T-cell (primary cell): ENCODE data around the gene HNRNPAB. TPM values are rescaled to one million over a fixed set of nuclear protein-coding genes. Genes with fewer than 3 reads are reported as not detected.
"Not testable (repeated sequence)": the region's sequence is repeated elsewhere in the genome, so short reads cannot be mapped to it uniquely, and the experiment has no call there.

ENCODE experiments used
- ATAC-seq, 4 experiments: fragments of 200-7000 bp in 3 of 4; fragments of 150-1000 bp in 1 of 4; cut with Tn5 transposase; replicated peaks in 1 of 4; 1 replicate in 3 of 4; 2 replicates in 1 of 4; pipeline ENCODE4 v1.10.0; 2021; ENCODE audit warnings: moderate library complexity in 3 of 4, mild to moderate bottlenecking in 2 of 4, moderate number of reproducible peaks in 1 of 4
- CTCF ChIA-PET, 2 donors: fragments of 300-600 bp; sonication (Branson Sonifier 250); formaldehyde crosslinking; loops; one replicate each; lab custom pipeline; 2022; ENCODE audit warnings: antibody characterized with exemption in 2 of 2; lab: Charles Lee
- POLR2A ChIA-PET, 2 donors: fragments of 300-600 bp; sonication (Branson Sonifier 250); formaldehyde crosslinking; loops; one replicate each; lab custom pipeline; 2022; ENCODE audit warnings: antibody characterized with exemption in 2 of 2; lab: Charles Lee
- DNase-seq, 35 experiments: peaks; one replicate each; pipeline versions ENCODE4 v3.0.0 to v3.0.0-alpha.2; 2013 to 2023
- H3K27ac ChIP-seq: one replicate; pipeline ENCODE4 v1.5.1; 2013; ENCODE audit warnings: low read length
- H3K27me3 ChIP-seq, 2 experiments: replicated peaks in 1 of 2; 1 replicate in 1 of 2; 2 replicates in 1 of 2; pipeline versions ENCODE4 v1.6.1 to v1.7.0; 2013; ENCODE audit warnings: low read length in 1 of 2, mixed read lengths in 1 of 2; ENCODE audit not compliant: control insufficient read depth in 2 of 2, insufficient read depth in 2 of 2; ENCODE audit errors: extremely low read depth in 1 of 2
- H3K36me3 ChIP-seq, 2 donors: 1 replicate in 1 of 2; 2 replicates in 1 of 2; pipeline versions ENCODE4 v1.6.1 to v1.7.0; 2013; ENCODE audit warnings: low read length in 1 of 2; ENCODE audit not compliant: control insufficient read depth in 2 of 2, insufficient read depth in 1 of 2; ENCODE audit errors: extremely low read depth in 1 of 2
- H3K4me1 ChIP-seq, 2 experiments: 1 replicate in 1 of 2; 2 replicates in 1 of 2; pipeline versions ENCODE4 v1.6.1 to v1.7.0; 2013; ENCODE audit warnings: low read length in 2 of 2, mixed read lengths in 1 of 2; ENCODE audit not compliant: insufficient read depth in 2 of 2, control insufficient read depth in 1 of 2; ENCODE audit errors: extremely low read depth in 1 of 2
- H3K4me3 ChIP-seq, 2 donors: 1 replicate in 1 of 2; 2 replicates in 1 of 2; pipeline versions ENCODE4 v1.5.1 to v1.7.0; 2013; ENCODE audit warnings: mild to moderate bottlenecking in 2 of 2, low read length in 1 of 2, moderate library complexity in 1 of 2; ENCODE audit not compliant: control insufficient read depth in 1 of 2; ENCODE audit errors: extremely low read depth in 1 of 2
- H3K9me3 ChIP-seq: 2 replicates; pipeline ENCODE4 v1.7.0; 2013
- H3K27ac Mint-ChIP-seq, 2 donors: one replicate each; pipeline ENCODE4 v1.8.0; 2020 to 2021; ENCODE audit warnings: mild to moderate bottlenecking in 2 of 2, mixed read lengths in 2 of 2
- H3K27me3 Mint-ChIP-seq, 2 donors: one replicate each; pipeline ENCODE4 v1.8.0; 2021 to 2022; ENCODE audit warnings: mixed read lengths in 2 of 2
- H3K36me3 Mint-ChIP-seq: one replicate; pipeline ENCODE4 v1.8.0; 2021; ENCODE audit warnings: mixed read lengths
- H3K4me1 Mint-ChIP-seq, 3 donors: one replicate each; pipeline ENCODE4 v1.8.0; 2020 to 2022; ENCODE audit warnings: mixed read lengths in 3 of 3, mild to moderate bottlenecking in 1 of 3
- H3K4me3 Mint-ChIP-seq, 3 donors: one replicate each; pipeline ENCODE4 v1.8.0; 2020 to 2022; ENCODE audit warnings: mild to moderate bottlenecking in 3 of 3, mixed read lengths in 3 of 3, moderate library complexity in 3 of 3
- H3K9me3 Mint-ChIP-seq, 3 donors: one replicate each; pipeline ENCODE4 v1.8.0; 2020 to 2022; ENCODE audit warnings: mixed read lengths in 3 of 3
- WGBS: methylation state at CpG from one replicate; pipeline ENCODE4 v1.1.5; 2013; ENCODE audit warnings: missing lambda C conversion rate; ENCODE audit not compliant: insufficient coverage; 5-methylcytosine and 5-hydroxymethylcytosine counted together
- total RNA-seq, 35 experiments: library from RNA in 6 of 35; stranded (reverse) in 6 of 35; fragments of 120-200 nt in 1 of 35; gene quantifications; one replicate each; pipeline versions ENCODE4 v1.2.1 to v1.2.4 and lab custom pipeline; 2013 to 2026

HNRNPAB gene
- total RNA-seq, 5 donors from 2014 or later (not counting 1 experiment from before 2014, with no cell fraction given): 78.8 to 89.2 (median 85.1) TPM

GRCh38 chr5:178228609-178229008, 24.3 kb downstream of the HNRNPAB start:
- no peaks in the 10 kb centered on the region for H3K9me3 ChIP-seq
- DNase-seq (no peak), ATAC-seq (no peak)
- Mint-ChIP-seq H3K27ac (no peak overlapping the region), H3K9me3 (no peaks in the 10 kb centered on the region), H3K36me3 (peaks cover 52% of the 10 kb centered on the region), H3K27me3 (no peaks in the 10 kb centered on the region), H3K4me3 (no peak overlapping the region), H3K4me1 (peaks cover 57 to 72% (median 66%) of the 10 kb centered on the region in 3 donors)
- no peak overlapping the region for H3K4me3 ChIP-seq
- H3K27ac ChIP-seq: no peak overlapping the region
- peaks cover 16 to 51% of the 10 kb centered on the region in 2 donors for H3K36me3 ChIP-seq
- CTCF ChIA-PET: no interaction called here
- H3K27me3 ChIP-seq: no peaks in the 10 kb centered on the region
- POLR2A ChIA-PET: interaction anchor here in 1 of 2 donors (1.0 kb wide), 1 partner anchor 9 kb away, joined by 3 read pairs; no protein-coding TSS in a partner anchor
- H3K4me1 ChIP-seq: peaks cover 13 to 59% of the 10 kb centered on the region in 2 experiments
- 96% methylated on average over 7 of the region's 11 CpGs for WGBS

GRCh38 chr5:178229111-178229510, 24.8 kb downstream of the HNRNPAB start:
- POLR2A ChIA-PET: interaction anchor here in 1 of 2 donors (1.0 kb wide), 1 partner anchor 9 kb away, joined by 3 read pairs; no protein-coding TSS in a partner anchor
- H3K4me1 ChIP-seq: peaks cover 13 to 62% of the 10 kb centered on the region in 2 experiments
- Mint-ChIP-seq H3K4me3 (peak overlapping the region in 2 of 3 donors; percentile 10 to 77), H3K27ac (peak overlapping the region; percentile 17 to 52), H3K4me1 (peaks cover 57 to 68% (median 66%) of the 10 kb centered on the region in 3 donors), H3K36me3 (peaks cover 52% of the 10 kb centered on the region)
- ATAC-seq, H3K27me3 Mint-ChIP-seq, H3K27ac ChIP-seq, H3K4me3 ChIP-seq, CTCF ChIA-PET, H3K9me3 ChIP-seq, H3K27me3 ChIP-seq, DNase-seq, H3K9me3 Mint-ChIP-seq: not testable (repeated sequence)
- 98% methylated on average over 10 of the region's 13 CpGs for WGBS
- peaks cover 16 to 46% of the 10 kb centered on the region in 2 donors for H3K36me3 ChIP-seq

GRCh38 chr5:178229861-178230260, 25.5 kb downstream of the HNRNPAB start:
- H3K27me3 Mint-ChIP-seq: no peaks in the 10 kb centered on the region
- H3K4me1 ChIP-seq: peaks cover 13 to 69% of the 10 kb centered on the region in 2 experiments
- peaks cover 50% of the 10 kb centered on the region for H3K36me3 Mint-ChIP-seq
- POLR2A ChIA-PET: no interaction called here
- WGBS: 97% methylated on average over 6 of the region's 10 CpGs
- peaks cover 13 to 42% of the 10 kb centered on the region in 2 donors for H3K36me3 ChIP-seq
- H3K9me3 Mint-ChIP-seq: no peaks in the 10 kb centered on the region
- peak overlapping the region in 1 of 2 donors; percentile 22 for H3K27ac Mint-ChIP-seq
- DNase-seq (no peak), ATAC-seq (no peak)
- no peak overlapping the region for H3K4me3 ChIP-seq
- peaks cover 60 to 70% (median 69%) of the 10 kb centered on the region in 3 donors for H3K4me1 Mint-ChIP-seq
- CTCF ChIA-PET: no interaction called here
- H3K9me3 ChIP-seq: no peaks in the 10 kb centered on the region
- no peaks in the 10 kb centered on the region for H3K27me3 ChIP-seq
- H3K4me3 Mint-ChIP-seq: peak overlapping the region; percentile 63 to 81 (median 77)
- no peak overlapping the region for H3K27ac ChIP-seq

GRCh38 chr5:178230879-178231538, 26.7 kb downstream of the HNRNPAB start:
- Histone ChIP-seq H3K27ac (peak overlapping the region; percentile 79), H3K36me3 (peaks cover 13 to 42% of the 10 kb centered on the region in 2 donors), H3K27me3 (no peaks in the 10 kb centered on the region), H3K9me3 (no peaks in the 10 kb centered on the region), H3K4me1 (peaks cover 13 to 79% of the 10 kb centered on the region in 2 experiments), H3K4me3 (peak overlapping the region in 1 of 2 donors; percentile 91)
- Mint-ChIP-seq H3K36me3 (peaks cover 43% of the 10 kb centered on the region), H3K27ac (peak overlapping the region; percentile 72 to 79), H3K4me3 (peak overlapping the region; percentile 77 to 86 (median 81)), H3K9me3 (no peaks in the 10 kb centered on the region), H3K4me1 (peaks cover 62 to 71% (median 68%) of the 10 kb centered on the region in 3 donors), H3K27me3 (no peaks in the 10 kb centered on the region)
- CTCF ChIA-PET: interaction anchor here (0.5 to 1.3 kb wide), 2 partner anchors 25 to 77 kb away, joined by 3 to 5 read pairs; partner anchors contain the start of gene NHP2 (in 1 of the 2)
- POLR2A ChIA-PET: interaction anchor here in 1 of 2 donors (0.7 kb wide), 1 partner anchor 9 kb away, joined by 3 read pairs; no protein-coding TSS in a partner anchor
- DNase-seq: no peak
- WGBS: 64% methylated on average over 8 of the region's 9 CpGs
- ATAC-seq: no peak

GRCh38 chr5:178231539-178232123, 27.3 kb downstream of the HNRNPAB start:
- ChIA-PET POLR2A (interaction anchor here in 1 of 2 donors (0.7 kb wide), 1 partner anchor 10 kb away, joined by 3 read pairs; no protein-coding TSS in a partner anchor), CTCF (interaction anchor here (0.5 to 1.3 kb wide), 2 partner anchors 26 to 78 kb away, joined by 3 to 5 read pairs; partner anchors contain the start of gene NHP2 (in 1 of the 2))
- Mint-ChIP-seq H3K27ac (peak overlapping the region; percentile 72 to 79), H3K4me3 (peak overlapping the region; percentile 77 to 86 (median 81)), H3K4me1 (peaks cover 63 to 70% (median 67%) of the 10 kb centered on the region in 3 donors), H3K36me3 (peaks cover 40% of the 10 kb centered on the region), H3K9me3 (no peaks in the 10 kb centered on the region), H3K27me3 (no peaks in the 10 kb centered on the region)
- Histone ChIP-seq H3K27ac (peak overlapping the region; percentile 79), H3K9me3 (no peaks in the 10 kb centered on the region), H3K4me3 (peak overlapping the region; percentile 91), H3K27me3 (no peaks in the 10 kb centered on the region), H3K4me1 (peaks cover 13 to 85% of the 10 kb centered on the region in 2 experiments), H3K36me3 (peaks cover 13 to 37% of the 10 kb centered on the region in 2 donors)
- ATAC-seq: peak in 1 of 4 experiments; percentile 2
- 16% methylated on average over 15 of the region's 21 CpGs for WGBS
- no peak for DNase-seq
